ENCODE results near the gene CRYBG1.

CRYBG1 gene

DNA sequence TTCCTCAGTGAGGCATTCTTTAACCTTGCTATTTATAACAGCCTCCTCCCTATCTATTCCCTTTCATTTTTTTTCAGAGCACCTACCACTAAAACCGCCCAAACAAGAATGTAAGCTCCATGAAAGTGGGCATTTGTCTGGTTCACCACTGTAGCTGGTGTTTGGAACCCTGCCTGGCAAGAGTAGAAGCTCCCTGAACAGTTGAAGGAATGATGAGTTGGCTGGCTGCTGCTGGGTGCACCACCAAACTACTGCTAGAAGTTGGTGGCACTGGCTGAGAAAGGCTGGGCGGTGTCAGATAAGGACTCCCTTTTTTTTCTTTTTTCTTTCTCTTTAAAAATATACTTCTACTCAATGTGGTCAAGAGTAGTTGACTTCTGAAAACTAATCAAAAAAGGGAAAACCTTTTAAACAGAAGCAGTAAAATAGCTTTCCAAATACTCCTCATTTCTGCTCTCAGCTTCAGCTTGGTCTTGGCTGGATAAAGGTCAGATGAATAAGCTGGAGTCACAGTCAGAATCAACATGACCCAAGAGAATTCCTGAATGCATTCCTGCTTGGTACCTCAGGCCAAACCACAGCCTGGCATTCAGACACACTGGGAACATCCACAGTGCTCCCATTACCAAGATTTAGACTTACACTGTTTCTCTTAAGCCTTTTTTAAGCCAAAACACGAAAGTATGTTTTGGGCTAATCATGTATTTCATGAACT lies 230.8 kb downstream of the CRYBG1 start:
- Mint-ChIP-seq H3K9me3 (no peaks in the 10 kb centered on the region), H3K36me3 (ENCODE audit: low read depth) (peaks cover 18% of the 10 kb centered on the region), H3K4me3 (no peak overlapping the region), H3K4me1 (no peaks in the 10 kb centered on the region), H3K27ac (no peak overlapping the region), H3K27me3 (ENCODE audit: low read depth) (no peaks in the 10 kb centered on the region)
- TF ChIP-seq, protein P1, sequence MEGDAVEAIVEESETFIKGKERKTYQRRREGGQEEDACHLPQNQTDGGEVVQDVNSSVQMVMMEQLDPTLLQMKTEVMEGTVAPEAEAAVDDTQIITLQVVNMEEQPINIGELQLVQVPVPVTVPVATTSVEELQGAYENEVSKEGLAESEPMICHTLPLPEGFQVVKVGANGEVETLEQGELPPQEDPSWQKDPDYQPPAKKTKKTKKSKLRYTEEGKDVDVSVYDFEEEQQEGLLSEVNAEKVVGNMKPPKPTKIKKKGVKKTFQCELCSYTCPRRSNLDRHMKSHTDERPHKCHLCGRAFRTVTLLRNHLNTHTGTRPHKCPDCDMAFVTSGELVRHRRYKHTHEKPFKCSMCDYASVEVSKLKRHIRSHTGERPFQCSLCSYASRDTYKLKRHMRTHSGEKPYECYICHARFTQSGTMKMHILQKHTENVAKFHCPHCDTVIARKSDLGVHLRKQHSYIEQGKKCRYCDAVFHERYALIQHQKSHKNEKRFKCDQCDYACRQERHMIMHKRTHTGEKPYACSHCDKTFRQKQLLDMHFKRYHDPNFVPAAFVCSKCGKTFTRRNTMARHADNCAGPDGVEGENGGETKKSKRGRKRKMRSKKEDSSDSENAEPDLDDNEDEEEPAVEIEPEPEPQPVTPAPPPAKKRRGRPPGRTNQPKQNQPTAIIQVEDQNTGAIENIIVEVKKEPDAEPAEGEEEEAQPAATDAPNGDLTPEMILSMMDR (IDR thresholded peaks at IDR 0.05; ENCODE audit: unreplicated experiment in 3 of 3) = no peak

DNA sequence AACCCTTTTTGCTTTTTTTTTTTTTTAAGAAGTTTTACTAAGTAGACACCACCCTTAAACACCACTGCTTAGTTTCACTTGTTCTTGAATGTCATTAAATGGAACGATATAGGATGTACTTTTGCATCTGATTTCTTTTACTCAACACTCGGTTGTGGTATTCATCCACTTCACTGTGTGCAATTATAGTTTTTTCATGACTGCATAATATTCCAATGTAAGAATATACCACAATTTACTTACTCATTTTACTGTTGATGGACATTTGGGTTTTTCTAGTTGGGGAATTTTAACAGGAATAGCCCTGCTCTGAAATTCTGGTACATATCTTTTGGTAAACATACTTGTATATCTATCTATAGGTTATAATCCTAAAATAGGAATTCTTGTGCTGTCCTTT lies 238.9 kb downstream of the CRYBG1 start:
- Mint-ChIP-seq H3K4me1 (no peaks in the 10 kb centered on the region), H3K36me3 (ENCODE audit: low read depth) (peaks cover 29% of the 10 kb centered on the region), H3K4me3 (no peak overlapping the region), H3K27me3 (ENCODE audit: low read depth) (no peaks in the 10 kb centered on the region), H3K9me3 (no peaks in the 10 kb centered on the region), H3K27ac (no peak overlapping the region)
- TF ChIP-seq, protein P1 (IDR thresholded peaks at IDR 0.05; ENCODE audit: unreplicated experiment in 3 of 3) = no peak

DNA sequence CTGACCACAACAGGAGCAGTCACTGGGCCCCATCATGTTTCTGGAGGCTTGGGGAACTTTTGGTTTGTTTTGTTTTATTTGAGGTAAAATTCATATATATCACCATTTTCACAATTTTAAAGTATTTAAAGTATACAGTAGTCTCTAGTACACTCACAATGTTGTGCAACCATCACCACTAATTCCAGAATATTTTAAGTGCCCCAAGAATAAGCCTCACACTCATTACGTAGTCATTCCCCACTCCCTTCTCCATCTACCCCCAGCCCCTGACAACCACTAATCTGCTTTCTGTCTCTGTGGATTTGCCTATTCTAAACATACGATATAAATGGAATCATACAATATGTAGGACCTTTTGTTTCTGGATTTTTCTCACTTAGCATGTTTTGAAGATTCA lies 239.8 kb downstream of the CRYBG1 start:
- Mint-ChIP-seq H3K36me3 (ENCODE audit: low read depth) (peaks cover 29% of the 10 kb centered on the region), H3K27ac (no peak overlapping the region), H3K4me1 (no peaks in the 10 kb centered on the region), H3K27me3 (ENCODE audit: low read depth) (no peaks in the 10 kb centered on the region), H3K4me3 (no peak overlapping the region), H3K9me3 (no peaks in the 10 kb centered on the region)
- TF ChIP-seq, protein P1 (IDR thresholded peaks at IDR 0.05; ENCODE audit: unreplicated experiment in 3 of 3) = no peak

DNA sequence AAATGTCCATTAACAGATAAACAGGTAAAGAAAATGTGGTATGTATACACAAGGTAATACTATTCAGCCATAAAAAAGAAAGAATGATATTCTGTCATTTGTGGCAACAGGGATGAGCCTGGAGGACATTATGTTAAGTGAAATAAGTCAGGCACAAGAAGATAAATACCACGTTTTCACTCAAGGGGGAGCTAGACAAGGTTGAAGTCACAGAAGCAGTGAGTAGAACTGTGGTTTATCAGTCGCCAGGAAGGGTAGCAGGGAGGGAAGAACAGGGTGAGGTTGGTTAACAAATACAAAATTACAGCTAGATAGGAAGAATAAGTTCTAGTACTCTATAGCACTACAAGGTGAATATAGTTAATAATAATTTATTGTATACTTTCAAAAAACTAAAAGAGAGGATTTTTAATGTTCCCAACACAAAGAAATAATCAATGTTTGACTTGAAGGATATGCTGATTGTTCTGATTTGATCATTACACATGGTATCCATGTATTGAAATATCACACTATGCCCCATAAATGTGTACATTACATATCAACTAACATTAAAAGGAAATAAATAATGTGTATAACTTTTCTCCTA lies 247.7 kb downstream of the CRYBG1 start:
- Mint-ChIP-seq H3K4me1 (no peaks in the 10 kb centered on the region), H3K27ac (no peak overlapping the region), H3K36me3 (ENCODE audit: low read depth) (peaks cover 10% of the 10 kb centered on the region), H3K9me3 (no peaks in the 10 kb centered on the region), H3K27me3 (ENCODE audit: low read depth) (no peaks in the 10 kb centered on the region), H3K4me3 (no peak overlapping the region)
- TF ChIP-seq, protein P1 (IDR thresholded peaks at IDR 0.05; ENCODE audit: unreplicated experiment in 3 of 3) = peak; percentile 20 to 47 (median 40)

DNA sequence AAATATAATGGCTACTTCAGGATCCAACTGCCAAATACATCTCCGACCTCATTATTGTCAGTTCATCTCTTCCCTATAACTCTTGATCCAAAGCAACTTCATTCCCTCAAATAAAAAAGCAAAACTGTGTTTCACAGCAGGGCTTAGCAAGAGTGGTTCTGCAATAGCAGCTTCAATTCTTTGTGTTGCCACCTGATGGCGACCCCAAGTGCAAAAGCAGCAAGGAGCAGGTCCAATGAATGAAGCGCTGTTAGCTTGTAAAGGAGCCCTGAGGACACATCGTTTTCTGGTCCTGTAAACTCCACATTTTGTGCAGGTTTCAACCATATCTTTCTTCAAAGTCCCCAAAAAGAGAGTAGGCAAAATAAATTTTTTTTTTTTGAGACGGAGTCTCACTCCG lies 249.2 kb downstream of the CRYBG1 start:
- no peak overlapping the region for H3K4me3 Mint-ChIP-seq
- no peaks in the 10 kb centered on the region for H3K9me3 Mint-ChIP-seq
- no peaks in the 10 kb centered on the region for H3K27me3 Mint-ChIP-seq (ENCODE audit: low read depth)
- TF ChIP-seq, protein P1 (IDR thresholded peaks at IDR 0.05; ENCODE audit: unreplicated experiment in 3 of 3) = peak; percentile 36 to 46 (median 40)
- peak overlapping the region in 1 of 3 experiments; percentile 5 for H3K27ac Mint-ChIP-seq
- no peaks in the 10 kb centered on the region for H3K4me1 Mint-ChIP-seq
- H3K36me3 Mint-ChIP-seq (ENCODE audit: low read depth) = peaks cover 10% of the 10 kb centered on the region

DNA sequence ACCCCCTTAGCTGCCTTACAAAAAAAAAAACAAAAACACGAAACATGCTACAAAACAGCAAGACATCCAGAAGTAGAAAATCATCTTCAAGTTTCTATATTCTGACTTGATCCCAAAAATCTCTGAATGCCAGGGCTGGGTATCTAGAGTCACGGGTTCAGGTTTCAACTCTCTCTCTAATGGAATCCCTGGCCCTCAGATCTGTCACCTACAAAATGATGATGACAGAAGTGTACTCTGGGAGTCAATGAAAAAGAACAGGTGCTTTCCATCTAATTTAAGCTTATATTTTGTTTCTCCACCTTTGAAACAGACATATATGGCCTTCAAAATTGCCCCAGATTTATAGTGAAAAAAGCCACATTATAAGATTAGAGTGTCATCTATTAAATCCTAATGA lies 250.5 kb downstream of the CRYBG1 start:
- H3K27ac Mint-ChIP-seq = no peak overlapping the region
- no peaks in the 10 kb centered on the region for H3K27me3 Mint-ChIP-seq (ENCODE audit: low read depth)
- peaks cover 7% of the 10 kb centered on the region for H3K36me3 Mint-ChIP-seq (ENCODE audit: low read depth)
- no peaks in the 10 kb centered on the region for H3K4me1 Mint-ChIP-seq
- TF ChIP-seq, protein P1 (IDR thresholded peaks at IDR 0.05; ENCODE audit: unreplicated experiment in 3 of 3) = no peak
- H3K9me3 Mint-ChIP-seq = no peaks in the 10 kb centered on the region
- no peak overlapping the region for H3K4me3 Mint-ChIP-seq

Data from nephron (organoid).